COLO668 (cell line): ENCODE data around the gene IGFBP7.
A peak's percentile ranks its signal among the peaks of the same experiment; 100 is the strongest.

ENCODE experiments used
- DNase-seq: peaks from one replicate; lab custom pipeline; 2025; ENCODE audit not compliant: unreplicated experiment; lab: John Stamatoyannopoulos, UW

The IGFBP7 gene

DNA sequence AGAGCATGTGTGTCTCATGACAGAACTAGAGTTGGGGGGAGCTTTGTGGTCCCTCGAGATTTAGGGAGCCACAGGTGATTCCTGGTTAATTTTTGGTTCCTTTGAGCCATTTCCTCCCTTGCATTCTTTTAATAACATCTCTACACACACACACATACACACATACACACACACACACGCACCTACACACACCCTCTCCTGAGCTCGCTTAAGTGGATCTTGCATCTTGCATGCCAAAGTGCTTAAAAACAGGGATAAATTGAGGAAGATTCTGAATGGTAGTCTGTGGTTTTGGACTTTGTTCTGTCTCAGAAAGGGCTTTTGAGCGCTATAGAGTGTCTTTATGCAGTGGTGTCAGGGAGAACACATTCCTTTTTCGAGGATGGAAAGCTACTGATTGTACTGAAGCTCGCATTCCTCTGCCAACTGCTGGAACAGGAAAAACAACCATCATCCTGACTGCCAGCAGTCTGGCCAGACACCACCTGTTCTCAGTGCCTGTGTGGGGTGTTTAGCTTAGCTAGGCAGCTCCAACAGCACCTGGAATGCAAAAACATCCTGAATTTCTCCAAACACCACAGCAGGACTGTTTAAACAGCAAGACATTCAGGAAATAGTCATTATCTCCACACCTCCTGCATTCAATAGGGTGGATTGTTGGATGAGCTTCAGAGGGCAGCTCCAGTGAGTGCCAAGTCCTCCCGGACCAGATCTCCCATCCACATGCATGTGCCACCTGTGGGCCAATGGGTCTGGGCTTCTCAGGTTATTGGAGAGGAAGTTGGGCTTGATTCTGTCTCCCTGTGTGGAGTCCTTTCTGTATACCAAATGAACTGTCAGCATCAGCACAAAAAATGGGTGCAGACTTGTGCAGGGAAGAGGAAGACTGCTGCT, 21.9 kb upstream of the IGFBP7 start:
- no peak for DNase-seq

GRCh38 chr4:57129477-57129876, 19.3 kb upstream of the IGFBP7 start:
- no peak for DNase-seq

- no peak for DNase-seq
Observed at GRCh38 chr4:57127361-57127760, 17.2 kb upstream of the IGFBP7 start.

DNA sequence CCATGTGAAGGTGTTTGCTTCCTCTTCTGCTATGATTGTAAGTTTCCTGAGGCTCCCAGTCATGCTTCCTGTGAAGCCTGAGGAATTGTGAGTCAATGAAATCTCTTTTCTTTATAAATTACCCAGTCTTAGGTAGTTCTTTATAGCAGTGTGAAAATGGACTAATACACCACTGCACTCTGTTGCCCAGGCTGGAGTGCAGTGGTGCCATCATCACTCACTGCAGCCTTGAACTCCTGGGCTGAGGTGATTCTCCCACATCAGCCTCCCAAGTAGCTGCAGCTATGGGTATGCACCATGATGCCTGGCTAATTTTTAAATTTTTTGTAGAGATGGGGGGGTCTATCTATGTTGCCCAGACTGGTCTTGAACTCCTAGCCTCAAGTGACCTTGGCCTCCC, 15.8 kb upstream of the IGFBP7 start:
- DNase-seq, result no peak

- DNase-seq, result no peak
Observed at GRCh38 chr4:57124145-57124544, 14.0 kb upstream of the IGFBP7 start.

- DNase-seq, result no peak
Observed at GRCh38 chr4:57122959-57123358, 12.8 kb upstream of the IGFBP7 start.

GRCh38 chr4:57119054-57119651, 9.0 kb upstream of the IGFBP7 start:
- DNase-seq, result no peak

DNA sequence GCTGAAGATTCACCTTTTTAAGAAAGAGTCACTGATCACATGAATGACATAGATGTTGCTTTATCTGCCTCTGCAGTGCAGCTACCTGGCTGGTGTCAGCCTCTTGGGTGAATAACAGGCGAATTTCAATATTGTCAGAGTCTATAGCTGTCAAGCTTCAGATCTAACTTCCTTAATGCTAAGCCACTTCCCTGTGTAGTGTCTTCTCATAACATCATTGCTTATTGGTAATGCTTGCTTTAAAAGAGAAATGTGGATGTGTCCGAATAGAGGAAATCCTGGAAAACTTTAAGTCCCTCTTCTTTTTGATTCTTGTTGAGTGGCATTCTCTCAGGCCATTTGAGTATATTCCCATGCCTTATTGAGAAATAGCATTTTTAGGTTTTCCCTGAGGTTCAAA, 7.3 kb upstream of the IGFBP7 start:
- DNase-seq, result no peak

- DNase-seq, result no peak
Observed at GRCh38 chr4:57116245-57116644, 6.1 kb upstream of the IGFBP7 start.

DNA sequence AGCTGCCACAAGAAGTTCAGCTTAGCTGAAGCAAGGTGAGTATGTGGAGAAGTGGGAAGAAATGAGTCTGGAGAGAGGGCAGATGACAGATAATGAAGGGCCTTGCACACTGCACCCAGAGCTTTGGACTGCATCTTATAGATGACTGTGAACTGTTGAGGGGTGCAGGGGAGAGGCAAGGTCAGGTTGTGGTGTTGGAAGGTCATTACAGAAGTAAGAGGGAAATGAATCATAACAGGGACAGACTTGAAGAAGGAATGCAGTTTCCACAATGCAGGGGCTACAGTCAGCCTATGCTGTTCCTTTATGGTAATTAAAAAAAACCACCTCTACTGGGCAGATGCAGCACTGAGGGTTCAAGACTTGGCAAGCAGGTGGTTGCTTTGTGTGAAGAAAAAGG, 4.8 kb upstream of the IGFBP7 start:
- DNase-seq, result no peak

DNA sequence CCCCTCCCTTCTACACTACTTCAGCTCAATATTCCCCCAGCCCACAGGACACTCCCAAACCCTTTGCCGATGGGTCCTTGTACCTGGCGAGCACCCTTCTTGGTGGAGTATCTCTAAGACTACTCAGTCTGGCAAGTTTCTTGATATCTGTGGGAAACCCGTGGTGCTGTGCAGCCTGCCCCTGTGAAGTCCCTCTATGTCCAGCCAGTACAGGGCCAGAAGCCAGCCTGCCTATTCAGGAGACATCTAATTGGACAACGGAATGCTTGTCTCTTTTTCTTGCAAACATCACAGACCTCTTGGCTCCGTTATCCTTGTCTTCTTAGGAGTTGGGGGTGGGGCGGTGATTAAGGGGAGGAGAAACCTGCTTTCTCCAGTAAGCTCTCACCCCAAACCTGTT, 3.7 kb upstream of the IGFBP7 start:
- no peak for DNase-seq

DNA sequence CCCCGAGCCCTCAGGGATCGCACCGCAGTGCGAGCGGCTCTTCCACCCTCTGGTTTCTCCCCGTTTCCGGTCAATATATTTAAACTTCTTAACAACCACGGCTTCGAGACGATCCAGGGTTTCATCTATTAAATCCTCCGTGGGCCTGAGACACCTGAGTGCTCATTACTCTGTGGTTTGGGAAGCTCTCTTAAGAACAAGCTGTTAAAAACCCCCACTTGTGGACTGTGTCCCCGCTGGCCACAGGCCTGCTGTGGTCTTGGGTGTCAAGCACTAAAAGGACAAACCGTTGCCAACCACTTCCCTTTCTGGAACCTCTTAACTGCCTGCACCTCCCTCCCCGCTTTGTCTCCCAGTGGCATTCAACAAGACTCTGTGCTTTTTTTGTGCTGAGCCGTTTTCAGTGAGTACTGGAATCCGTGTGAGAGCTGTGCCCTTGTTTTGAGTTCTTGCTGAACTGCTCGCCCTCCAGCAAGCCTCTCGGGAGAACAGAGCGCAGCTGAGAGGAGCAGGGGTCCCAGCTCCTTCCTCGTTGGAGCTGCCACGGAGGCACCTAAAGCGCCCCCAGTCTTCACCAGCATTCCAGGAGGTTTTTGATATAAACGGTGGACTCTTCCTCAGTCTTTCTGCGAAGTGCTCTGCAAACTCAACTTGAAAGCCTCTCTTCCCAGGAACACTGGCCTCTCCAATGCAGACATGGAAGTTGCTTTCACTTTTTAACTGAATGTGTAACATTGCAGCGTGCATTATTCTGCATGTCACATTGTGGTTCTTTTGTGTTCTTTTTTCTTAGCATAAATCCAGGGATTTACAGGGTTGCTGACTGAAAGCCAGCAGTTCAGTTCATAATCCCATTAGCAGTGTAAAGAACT, 691 bp upstream of the IGFBP7 start:
- DNase-seq, result peak; percentile 17

DNA sequence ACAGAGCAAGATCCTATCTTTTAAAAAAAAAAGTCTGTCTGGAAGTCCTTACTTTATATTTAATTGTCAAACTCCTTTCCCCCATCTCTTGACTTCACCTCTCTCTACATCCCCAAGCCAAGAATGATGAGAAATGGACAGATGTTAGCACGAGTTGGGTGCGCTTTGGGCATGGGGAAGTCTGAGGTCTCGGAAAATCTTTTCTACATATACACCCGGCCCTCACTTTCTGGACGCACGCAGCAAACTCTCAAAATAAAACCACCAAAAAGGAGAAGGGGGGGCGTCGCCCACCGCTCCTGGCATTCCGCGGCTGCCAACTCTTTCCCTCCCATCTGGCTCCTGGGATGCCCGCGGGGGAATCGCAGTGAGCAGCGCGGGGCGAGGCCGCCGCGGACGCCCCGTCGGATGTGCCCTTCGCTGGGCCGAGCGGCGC, 756 bp downstream of the IGFBP7 start:
- no peak for DNase-seq

- DNase-seq, result no peak
Observed at GRCh38 chr4:57106181-57106580, 4.0 kb downstream of the IGFBP7 start.

- DNase-seq, result no peak
Observed at GRCh38 chr4:57104706-57105560, 5.3 kb downstream of the IGFBP7 start.

DNA sequence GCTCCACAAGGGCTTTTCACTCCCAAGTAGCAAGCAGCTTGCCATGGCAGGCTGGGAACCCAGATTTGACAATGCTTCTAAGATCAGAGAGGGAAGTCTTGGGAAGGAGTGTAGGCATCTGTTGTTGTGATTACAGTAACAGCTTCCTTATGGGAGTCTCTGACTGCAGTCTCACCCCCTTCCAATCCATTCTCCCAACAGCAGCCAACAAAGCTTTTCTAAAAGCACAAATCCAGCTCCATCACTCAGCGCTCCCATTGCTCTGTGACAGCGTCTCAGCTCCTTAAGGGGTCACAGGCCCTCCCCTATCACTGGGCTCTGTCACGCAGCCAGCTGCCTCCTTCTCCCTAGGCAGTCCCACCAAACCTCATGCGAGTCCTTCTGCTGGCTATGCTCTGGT, 7.1 kb downstream of the IGFBP7 start:
- DNase-seq, result no peak

DNA sequence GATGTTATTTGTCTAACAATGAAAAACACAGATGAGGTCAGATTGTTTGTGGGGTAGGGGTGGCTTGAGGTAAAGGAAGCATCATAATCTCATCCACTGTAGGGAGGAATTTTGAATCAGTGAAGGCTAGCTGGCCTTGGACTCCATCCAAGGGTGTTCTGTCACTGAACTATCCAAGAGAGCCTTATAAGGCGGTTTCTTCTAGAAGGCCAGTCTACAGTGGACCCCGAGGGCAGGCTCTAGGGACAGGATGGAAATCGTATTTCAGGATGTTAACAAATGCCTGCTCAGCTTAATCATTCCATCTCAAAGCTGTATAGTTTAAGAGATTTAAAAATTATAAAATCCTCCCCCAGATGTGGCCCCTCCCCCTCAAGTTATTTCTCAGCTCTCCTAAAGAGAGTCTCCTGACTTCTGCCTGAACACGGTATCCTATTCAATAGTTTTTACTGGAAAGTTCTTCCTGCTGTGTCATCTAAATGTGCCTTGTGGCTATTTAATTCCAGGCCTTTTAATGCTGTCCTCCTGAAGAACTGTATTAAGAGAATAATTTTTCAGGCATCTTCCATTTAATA, 8.0 kb downstream of the IGFBP7 start:
- DNase-seq, result no peak

DNA sequence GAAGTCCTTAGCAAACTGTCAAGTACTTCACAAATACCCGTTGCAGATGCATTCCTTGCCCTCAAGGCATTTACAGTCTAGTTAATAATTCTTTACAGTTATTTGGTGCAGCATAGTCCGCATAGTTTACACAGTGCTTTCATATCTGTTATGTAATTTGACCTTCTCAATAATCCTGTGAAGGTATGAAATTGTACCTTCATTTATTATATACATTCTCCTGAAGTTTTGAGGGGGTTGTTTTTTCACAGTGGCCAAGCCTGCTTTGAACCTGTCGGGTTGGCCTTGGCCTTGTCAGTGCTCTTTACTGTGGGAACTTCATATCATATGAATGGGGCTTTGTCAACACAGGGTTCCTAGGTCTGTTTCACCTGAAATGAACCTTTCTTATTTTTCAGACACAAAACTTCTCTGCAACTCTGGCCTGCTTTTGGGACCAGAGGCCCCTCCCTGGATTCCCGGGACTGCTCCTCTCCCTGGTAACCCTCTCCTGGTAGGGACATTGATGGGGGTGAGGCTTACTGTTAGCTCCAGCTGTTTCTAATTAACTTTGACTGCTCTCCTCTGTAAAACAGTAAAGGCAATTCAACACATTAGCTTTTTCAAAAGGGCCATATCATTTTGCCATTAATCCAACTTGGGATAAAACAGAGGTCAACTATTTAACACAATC, 9.1 kb downstream of the IGFBP7 start:
- no peak for DNase-seq

- no peak for DNase-seq
Observed at GRCh38 chr4:57099363-57099762, 10.8 kb downstream of the IGFBP7 start.

DNA sequence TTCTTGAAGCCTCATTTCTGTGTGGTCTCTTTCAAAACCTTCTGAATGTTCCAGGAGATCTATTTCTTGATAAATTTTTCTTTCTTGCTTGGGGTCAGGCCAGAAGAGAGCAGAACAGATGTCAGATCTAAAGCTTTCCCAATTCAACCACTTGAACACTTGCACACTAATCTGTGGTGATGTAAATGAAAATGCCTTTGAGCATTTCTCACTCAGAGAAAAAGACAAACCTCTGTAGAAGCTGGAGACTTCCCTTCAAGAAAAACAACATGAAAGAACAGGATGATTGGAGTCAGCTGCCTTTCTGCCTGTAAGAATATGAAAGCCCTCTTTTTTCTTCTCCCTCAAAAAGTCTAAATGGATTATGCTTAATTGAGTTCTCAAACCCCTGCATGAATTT, 11.2 kb downstream of the IGFBP7 start:
- no peak for DNase-seq
